Raji (cell line): ENCODE measurements around the gene PTPRK.

Source experiments
- POLR2A ChIP-seq: IDR thresholded peaks from 2 replicates; pipeline ENCODE4 v1.6.1; 2011; ENCODE audit warnings: low read depth, low read length, control low read depth; ENCODE audit not compliant: insufficient read depth

PTPRK gene

DNA sequence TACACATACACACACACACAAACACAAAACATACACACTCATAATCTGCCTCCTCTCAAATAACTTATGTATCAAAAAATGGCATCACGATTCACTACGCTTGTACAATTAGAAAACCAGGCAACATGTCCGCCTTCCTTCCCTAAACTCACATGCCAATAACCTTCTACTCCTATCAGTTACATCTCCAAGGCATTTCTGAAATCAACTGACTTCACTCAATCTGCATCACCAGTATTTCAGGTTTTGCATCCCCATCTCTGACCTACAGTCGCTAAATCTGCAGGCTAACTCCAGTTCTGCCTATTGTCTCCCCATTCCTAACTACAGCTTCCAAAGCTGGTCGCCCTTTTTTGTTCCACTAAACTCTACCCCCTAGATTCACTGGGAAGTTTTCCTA is 217.5 kb downstream of the PTPRK start:
- TF ChIP-seq POLR2A = no peak

DNA sequence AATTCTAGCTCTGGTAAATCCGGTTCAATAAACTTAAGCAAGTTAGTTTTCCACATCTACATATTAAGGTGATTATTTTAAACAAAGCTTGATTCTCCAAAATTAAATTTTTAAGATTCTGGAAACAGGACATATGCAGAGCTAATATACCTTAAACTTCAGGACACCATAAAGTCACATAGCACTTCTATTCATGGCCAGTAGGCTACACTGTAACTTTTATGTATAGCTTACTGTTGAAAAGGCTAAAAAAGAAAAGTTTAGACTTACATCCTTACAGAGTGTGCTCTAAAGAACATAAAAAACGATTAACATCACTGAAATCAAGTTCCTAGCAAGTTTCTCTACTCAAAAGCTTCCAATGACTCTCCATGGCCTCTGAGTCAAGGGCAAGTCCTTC is 224.7 kb downstream of the PTPRK start:
- no peak for TF ChIP-seq POLR2A

GRCh38 chr6:128290221-128290620 is 230.2 kb downstream of the PTPRK start:
- TF ChIP-seq POLR2A = no peak

DNA sequence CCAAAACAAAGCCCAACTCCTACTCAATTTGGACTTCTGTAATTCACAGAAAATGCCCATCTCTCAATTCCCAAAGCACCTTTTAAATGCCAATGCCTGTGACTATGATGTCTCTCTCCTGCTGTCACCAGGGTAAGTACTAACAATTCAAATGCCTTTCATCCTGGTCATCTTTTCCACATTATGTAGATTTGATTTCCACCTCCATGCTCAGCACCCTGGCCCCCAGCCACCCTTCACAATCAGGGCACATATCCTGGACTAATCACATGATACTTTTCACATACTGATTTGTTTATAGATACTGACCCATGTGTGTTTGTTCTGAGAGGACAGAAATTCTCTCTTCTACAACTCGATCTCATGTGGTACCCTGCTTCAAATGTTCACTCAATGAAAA is 236.3 kb downstream of the PTPRK start:
- TF ChIP-seq POLR2A = no peak

DNA sequence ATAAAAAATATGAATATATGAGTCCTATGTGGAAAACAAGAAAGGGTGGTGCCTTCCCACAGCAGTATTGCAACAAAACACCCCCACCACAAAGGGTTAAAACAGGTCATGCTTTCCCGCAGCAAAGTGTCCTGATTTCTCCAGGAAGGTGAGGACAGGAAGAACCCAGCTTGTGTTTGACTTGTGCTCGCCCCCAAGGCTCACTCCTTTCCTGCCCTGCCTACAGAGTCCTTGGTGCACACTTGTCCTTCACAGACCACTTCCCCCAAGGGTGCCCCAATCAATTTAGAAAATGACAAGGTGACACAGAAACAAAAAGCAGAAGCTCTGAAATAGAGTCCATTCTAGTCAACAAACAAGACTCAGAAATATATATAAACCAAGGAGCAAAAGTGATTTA is 237.4 kb downstream of the PTPRK start:
- no peak for TF ChIP-seq POLR2A

- TF ChIP-seq POLR2A = no peak
Observed at GRCh38 chr6:128280960-128281359, 239.4 kb downstream of the PTPRK start.

DNA sequence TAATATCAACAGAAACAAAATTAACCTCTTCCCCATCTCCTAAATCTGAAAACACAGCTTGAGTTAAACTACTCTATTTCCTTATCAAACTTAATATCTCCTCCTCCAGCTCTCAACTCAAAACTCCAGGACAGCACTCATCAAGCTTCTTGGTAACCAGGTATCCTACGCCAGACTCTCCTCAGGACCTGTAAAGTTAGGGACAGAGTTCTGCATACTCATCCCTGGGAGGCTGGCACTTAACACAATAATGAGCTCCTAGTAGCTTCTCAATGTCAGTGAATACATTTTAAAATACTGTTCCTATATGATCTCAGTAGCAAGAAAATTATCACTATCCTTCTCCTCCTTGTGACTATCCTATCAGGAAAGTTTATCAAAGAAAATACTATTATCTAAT is 240.3 kb downstream of the PTPRK start:
- no peak for TF ChIP-seq POLR2A

DNA sequence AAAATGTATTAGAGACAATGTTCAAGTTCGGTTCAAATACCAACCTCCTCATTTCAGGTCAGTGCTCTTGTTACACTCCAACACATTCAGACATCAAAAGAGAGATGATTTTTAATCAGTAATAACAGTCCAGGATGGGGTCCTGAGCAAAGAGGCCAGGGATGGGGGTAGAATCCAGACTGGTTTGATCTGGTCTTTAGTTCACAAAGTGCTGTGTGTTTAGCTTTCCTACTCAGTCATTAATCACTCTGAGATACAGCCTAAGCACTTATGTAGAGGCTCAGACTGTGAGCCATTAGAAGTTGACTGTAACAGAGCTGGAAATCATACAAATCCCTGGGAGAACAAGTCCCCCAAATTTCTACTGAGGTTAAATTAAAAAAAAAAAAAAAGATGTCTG is 241.6 kb downstream of the PTPRK start:
- no peak for TF ChIP-seq POLR2A

DNA sequence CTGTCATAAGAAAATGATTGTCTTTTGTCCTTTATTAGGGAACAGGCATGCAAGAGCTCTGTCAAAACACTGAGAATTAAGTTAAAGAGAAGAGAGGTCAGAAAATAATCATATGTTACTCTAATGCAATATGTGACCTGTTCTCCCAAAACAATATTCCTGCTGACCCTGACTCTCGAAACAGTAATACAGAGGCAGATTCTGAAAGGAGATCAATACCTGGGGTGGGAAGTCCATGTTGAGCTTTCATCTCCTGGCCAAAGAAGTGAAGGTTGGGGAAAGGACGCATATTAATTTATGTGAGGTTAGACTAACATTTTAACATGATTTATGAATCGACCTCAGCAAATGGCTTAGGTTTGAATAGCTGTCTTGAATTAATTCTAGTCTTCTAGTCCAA is 243.0 kb downstream of the PTPRK start:
- TF ChIP-seq POLR2A = no peak

GRCh38 chr6:128276311-128276710 is 244.1 kb downstream of the PTPRK start:
- TF ChIP-seq POLR2A = no peak

- no peak for TF ChIP-seq POLR2A
Observed at GRCh38 chr6:128275681-128276080, 244.7 kb downstream of the PTPRK start.

GRCh38 chr6:128275030-128275429 is 245.4 kb downstream of the PTPRK start:
- TF ChIP-seq POLR2A = no peak

- no peak for TF ChIP-seq POLR2A
Observed at GRCh38 chr6:128271527-128271926, 248.9 kb downstream of the PTPRK start.

- TF ChIP-seq POLR2A = no peak
Observed at GRCh38 chr6:128271011-128271410, 249.4 kb downstream of the PTPRK start.

DNA sequence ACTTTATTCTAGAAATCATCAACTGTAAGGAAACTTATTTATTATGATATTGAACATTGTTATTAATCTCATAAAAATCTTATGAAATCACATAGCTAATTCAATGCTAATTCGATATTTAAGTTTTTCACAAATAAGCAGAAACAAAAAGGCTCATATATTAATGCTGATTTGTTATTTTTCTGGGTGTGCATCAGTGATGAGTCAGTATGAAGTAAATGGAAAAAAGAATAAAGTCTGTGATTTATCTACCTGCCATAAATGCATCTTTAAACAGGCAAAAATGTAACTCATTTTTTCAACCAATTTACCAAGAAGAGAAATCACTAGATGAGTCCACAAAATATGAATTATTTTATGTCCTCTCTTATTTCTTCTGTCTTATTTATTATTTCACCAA is 253.5 kb downstream of the PTPRK start:
- no peak for TF ChIP-seq POLR2A

GRCh38 chr6:128265706-128266105 is 254.7 kb downstream of the PTPRK start:
- no peak for TF ChIP-seq POLR2A

- no peak for TF ChIP-seq POLR2A
Observed at GRCh38 chr6:128259730-128260685, 260.4 kb downstream of the PTPRK start.
